Endodermal cell (in vitro differentiated cells): ENCODE data around the gene TMEM72. TPM values are rescaled to one million over a fixed set of nuclear protein-coding genes. Genes with fewer than 3 reads are reported as not detected.
A peak's percentile ranks its signal among the peaks of the same experiment; 100 is the strongest.

Experiments
- DNase-seq: peaks from one replicate; pipeline ENCODE4 v3.0.0-alpha.2; 2017
- H3K27ac ChIP-seq: 2 replicates; pipeline ENCODE4 v1.5.1; 2013; ENCODE audit warnings: mild to moderate bottlenecking, low read depth, low read length, moderate library complexity
- H3K27me3 ChIP-seq: 2 replicates; pipeline ENCODE4 v1.6.1; 2013; ENCODE audit warnings: mild to moderate bottlenecking, low read length, moderate library complexity; ENCODE audit not compliant: insufficient read depth, control insufficient read depth, poor library complexity, severe bottlenecking
- H3K36me3 ChIP-seq: 2 replicates; pipeline ENCODE4 v1.7.0; 2013; ENCODE audit warnings: mild to moderate bottlenecking, low read length, moderate library complexity; ENCODE audit not compliant: control insufficient read depth, insufficient read depth
- H3K4me1 ChIP-seq: one replicate; pipeline ENCODE4 v1.7.0; 2013; ENCODE audit warnings: low read length; ENCODE audit not compliant: control insufficient read depth, insufficient read depth
- H3K4me3 ChIP-seq: 2 replicates; pipeline ENCODE4 v1.5.1; 2013; ENCODE audit warnings: mild to moderate bottlenecking, low read length, moderate library complexity
- H3K9ac ChIP-seq: 2 replicates; pipeline ENCODE4 v1.6.1; 2013; ENCODE audit warnings: mild to moderate bottlenecking, low read length, moderate library complexity; ENCODE audit not compliant: poor library complexity, severe bottlenecking; ENCODE audit errors: extremely low read depth
- H3K9me3 ChIP-seq: 2 replicates; pipeline ENCODE4 v1.6.1; 2013; ENCODE audit warnings: mild to moderate bottlenecking, low read length, moderate library complexity; ENCODE audit not compliant: control insufficient read depth
- H3K27ac Mint-ChIP-seq: 2 replicates; pipeline ENCODE4 v1.8.0; 2020; ENCODE audit warnings: mixed read lengths
- H3K27me3 Mint-ChIP-seq: 2 replicates; pipeline ENCODE4 v1.8.0; 2021; ENCODE audit warnings: mild to moderate bottlenecking, mixed read lengths; ENCODE audit not compliant: insufficient read depth
- H3K36me3 Mint-ChIP-seq: 2 replicates; pipeline ENCODE4 v1.8.0; 2020; ENCODE audit warnings: low read depth, mixed read lengths
- H3K4me1 Mint-ChIP-seq: 2 replicates; pipeline ENCODE4 v1.8.0; 2020; ENCODE audit warnings: mixed read lengths
- H3K4me3 Mint-ChIP-seq: 2 replicates; pipeline ENCODE4 v1.8.0; 2020; ENCODE audit warnings: mild to moderate bottlenecking, moderate library complexity, mixed read lengths
- H3K9me3 Mint-ChIP-seq: 2 replicates; pipeline ENCODE4 v1.8.0; 2020; ENCODE audit warnings: mild to moderate bottlenecking, mixed read lengths
- CTCF ChIP-seq: fragments of 200-600 bp; sonication (generic); conservative IDR thresholded peaks from 2 replicates; pipeline ENCODE4 v1.5.0; 2021; ENCODE audit warnings: antibody characterized with exemption, mild to moderate bottlenecking
- WGBS, 2 experiments: methylation state at CpG; one replicate each; pipeline versions ENCODE4 v1.1.5 to v1.1.7; 2013; ENCODE audit warnings: missing lambda C conversion rate in 2 of 2, mixed read lengths in 1 of 2; ENCODE audit not compliant: insufficient coverage in 1 of 2, insufficient read length in 1 of 2; 5-methylcytosine and 5-hydroxymethylcytosine counted together
- total RNA-seq, 2 donors: library from RNA; stranded (reverse); fragmentation: NEBNext Ultra II Directional in 1 of 2; extraction: Animal tissue kit (Norgen Biotek cat#: 25700) in 1 of 2; gene quantifications; 2 replicates in 1 of 2; 3 replicates in 1 of 2; pipeline ENCODE4 v1.2.1, GENCODE V29; 2021

The TMEM72 gene
- total RNA-seq, 2 donors from 2014 or later = not detected

GRCh38 chr10:44972874-44973306, 61.8 kb downstream of the TMEM72 start:
- peaks cover 3% of the 10 kb centered on the region for H3K36me3 Mint-ChIP-seq
- H3K27ac Mint-ChIP-seq = no peak overlapping the region
- H3K4me3 ChIP-seq = no peak overlapping the region
- H3K36me3 ChIP-seq = no peaks in the 10 kb centered on the region
- H3K4me3 Mint-ChIP-seq = no peak overlapping the region
- no peak overlapping the region for H3K27ac ChIP-seq
- 90% methylated on average over 6 of the region's 6 CpGs; no CpG with 5 or more reads in 1 of the 2 experiments for WGBS, 2 experiments
- H3K4me1 ChIP-seq = peaks cover 10% of the 10 kb centered on the region
- H3K27me3 Mint-ChIP-seq = peaks cover 3% of the 10 kb centered on the region
- no peak overlapping the region for H3K9ac ChIP-seq
- peaks cover 18% of the 10 kb centered on the region for H3K4me1 Mint-ChIP-seq
- no peaks in the 10 kb centered on the region for H3K27me3 ChIP-seq
- no peaks in the 10 kb centered on the region for H3K9me3 Mint-ChIP-seq
- no peak for TF ChIP-seq CTCF
- H3K9me3 ChIP-seq = no peaks in the 10 kb centered on the region
- DNase-seq = no peak

- Mint-ChIP-seq H3K27ac (peak overlapping the region; percentile 10), H3K9me3 (no peaks in the 10 kb centered on the region), H3K36me3 (peaks cover 3% of the 10 kb centered on the region), H3K4me1 (peaks cover 23% of the 10 kb centered on the region), H3K4me3 (peak overlapping the region; percentile 53), H3K27me3 (peaks cover 3% of the 10 kb centered on the region)
- 58 to 66% methylated on average over 4 to 18 of the region's 18 CpGs for WGBS, 2 experiments
- H3K9ac ChIP-seq = no peak overlapping the region
- H3K27me3 ChIP-seq = no peaks in the 10 kb centered on the region
- no peaks in the 10 kb centered on the region for H3K9me3 ChIP-seq
- H3K36me3 ChIP-seq = no peaks in the 10 kb centered on the region
- H3K27ac ChIP-seq = no peak overlapping the region
- H3K4me3 ChIP-seq = no peak overlapping the region
- peak; percentile 74 for DNase-seq
- peaks cover 16% of the 10 kb centered on the region for H3K4me1 ChIP-seq
- TF ChIP-seq CTCF = no peak
Observed at GRCh38 chr10:44973323-44974081, 62.4 kb downstream of the TMEM72 start.

- Mint-ChIP-seq H3K4me3 (peak overlapping the region; percentile 53), H3K36me3 (peaks cover 3% of the 10 kb centered on the region), H3K4me1 (peaks cover 30% of the 10 kb centered on the region), H3K9me3 (no peaks in the 10 kb centered on the region), H3K27me3 (peaks cover 3% of the 10 kb centered on the region), H3K27ac (no peak overlapping the region)
- no peaks in the 10 kb centered on the region for H3K27me3 ChIP-seq
- no peaks in the 10 kb centered on the region for H3K9me3 ChIP-seq
- WGBS, 2 experiments = 50 to 67% methylated on average over 1 to 7 of the region's 7 CpGs
- DNase-seq = no peak
- TF ChIP-seq CTCF = no peak
- no peak overlapping the region for H3K4me3 ChIP-seq
- H3K36me3 ChIP-seq = no peaks in the 10 kb centered on the region
- peaks cover 23% of the 10 kb centered on the region for H3K4me1 ChIP-seq
- no peak overlapping the region for H3K9ac ChIP-seq
- no peak overlapping the region for H3K27ac ChIP-seq
Observed at GRCh38 chr10:44974082-44974627, 63.0 kb downstream of the TMEM72 start.
